HG03196 (cell line): ENCODE results near the gene ALDH6A1.
"Not testable (repeated sequence)": the region's sequence is repeated elsewhere in the genome, so short reads cannot be mapped to it uniquely, and the experiment has no call there.

Experiments used
- ATAC-seq: cut with Tn5 transposase; IDR thresholded peaks from one replicate; pipeline ENCODE4 v1.9.1; 2021; ENCODE audit not compliant: unreplicated experiment

ALDH6A1 gene

DNA sequence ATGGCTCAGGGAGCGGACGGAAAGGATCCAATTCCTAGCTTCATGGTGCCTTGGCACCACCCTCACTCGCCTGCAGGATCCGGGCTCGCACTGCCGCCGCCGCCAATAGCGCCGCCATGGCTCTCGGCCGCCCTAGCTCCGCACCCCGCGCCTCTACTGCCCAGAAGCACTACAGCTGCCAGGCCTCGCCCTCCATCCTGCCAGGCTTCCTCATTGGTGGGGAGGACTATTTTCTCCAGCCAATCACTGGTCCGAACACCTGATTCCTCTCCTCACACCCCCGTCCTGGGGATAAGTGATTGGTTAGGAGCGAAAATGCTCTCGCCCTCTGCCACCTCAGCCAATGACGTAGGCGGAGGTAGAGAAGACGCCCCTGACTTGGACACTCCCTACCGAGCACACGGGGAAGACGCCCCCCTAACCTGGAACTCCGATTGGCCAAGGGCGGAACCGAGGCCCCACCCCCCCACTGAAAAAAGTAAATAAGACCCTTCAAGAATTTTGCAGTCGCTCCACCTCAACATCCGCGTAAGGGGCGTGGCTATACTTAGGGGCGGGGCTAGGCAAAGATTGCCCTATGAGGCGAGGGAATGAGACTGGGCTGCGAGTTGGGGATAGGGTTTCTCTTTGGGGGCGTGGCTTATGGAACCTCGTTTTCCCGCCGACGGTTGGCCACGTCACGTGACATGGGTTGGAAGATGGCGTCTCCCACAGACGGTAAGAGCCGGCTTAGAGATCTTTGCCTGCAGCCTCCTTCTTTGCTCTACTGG lies at the start of gene ALDH6A1, which contains the start of gene LIN52:
ALDH6A1 (minus strand) TSS at position 177 of the 770 bp plus-strand sequence; CDS start at position 118, 59 bp downstream.
LIN52 (plus strand) TSS at position 680 of the 770 bp plus-strand sequence; CDS start at position 699, 19 bp downstream.
- ATAC-seq = peak; percentile 89

DNA sequence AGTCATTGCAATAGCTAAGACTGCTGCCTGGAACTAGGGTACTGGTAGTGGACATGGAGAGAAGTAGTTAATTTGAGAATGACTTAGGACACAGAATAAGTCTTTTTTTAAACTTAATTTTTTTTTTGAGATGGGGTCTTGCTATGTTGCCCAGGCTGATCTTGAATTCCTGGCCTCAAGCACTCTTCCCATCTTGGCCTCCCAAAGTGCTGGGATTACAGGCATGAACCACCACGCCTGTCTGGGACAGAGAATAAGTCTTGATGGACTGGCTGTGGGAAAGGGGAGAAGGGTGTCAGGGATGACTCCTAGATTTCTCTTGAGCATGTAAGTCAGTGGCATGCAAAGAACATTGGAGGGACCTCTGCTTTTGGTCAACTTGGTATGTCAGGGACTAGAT lies 43.4 kb upstream of the ALDH6A1 start:
- ATAC-seq = no peak

DNA sequence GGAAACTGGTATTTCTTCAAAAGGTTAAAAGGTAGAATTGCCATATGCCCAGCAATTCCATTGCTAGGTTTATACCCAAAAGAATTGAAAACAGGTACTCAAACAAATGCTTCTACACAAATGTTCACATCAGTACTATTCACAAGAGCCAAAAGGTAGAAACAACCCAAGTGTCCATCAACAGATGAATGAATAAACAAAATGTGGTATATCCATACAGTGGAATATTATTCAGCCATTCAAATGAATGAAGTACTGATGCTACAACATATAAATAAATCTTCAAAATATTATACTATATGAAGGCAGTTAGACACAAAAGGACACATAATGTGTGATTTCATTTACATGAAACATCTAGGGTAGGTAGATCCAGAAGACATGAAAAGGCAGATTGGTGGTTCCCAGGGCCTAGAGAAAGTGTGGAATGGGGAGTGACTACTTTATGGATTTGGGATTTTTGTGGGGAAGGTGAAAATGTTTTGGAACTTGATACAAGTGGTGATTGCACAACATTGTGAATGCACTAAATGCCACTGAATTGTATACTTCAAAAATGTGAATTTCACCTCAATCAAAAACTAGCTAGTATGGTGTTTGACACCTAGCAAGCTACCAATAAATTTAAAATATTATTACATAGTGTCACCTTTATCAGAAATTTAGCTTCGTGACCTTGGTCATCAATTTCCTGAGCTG lies 42.2 kb upstream of the ALDH6A1 start:
- ATAC-seq = no peak

DNA sequence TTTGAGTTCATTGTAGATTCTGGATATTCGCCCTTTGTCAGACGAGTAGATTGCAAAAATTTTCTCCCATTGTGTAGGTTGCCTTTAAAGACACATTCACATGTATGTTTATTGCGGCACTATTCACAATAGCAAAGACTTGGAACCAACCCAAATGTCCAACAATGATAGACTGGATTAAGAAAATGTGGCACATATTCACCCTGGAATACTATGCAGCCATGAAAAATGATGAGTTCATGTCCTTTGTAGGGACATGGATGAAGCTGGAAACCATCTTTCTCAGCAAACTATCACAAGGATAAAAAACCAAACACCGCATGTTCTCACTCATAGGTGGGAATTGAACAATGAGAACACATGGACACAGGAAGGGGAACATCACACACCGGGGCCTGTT lies 41.2 kb upstream of the ALDH6A1 start:
- not testable (repeated sequence) for ATAC-seq

DNA sequence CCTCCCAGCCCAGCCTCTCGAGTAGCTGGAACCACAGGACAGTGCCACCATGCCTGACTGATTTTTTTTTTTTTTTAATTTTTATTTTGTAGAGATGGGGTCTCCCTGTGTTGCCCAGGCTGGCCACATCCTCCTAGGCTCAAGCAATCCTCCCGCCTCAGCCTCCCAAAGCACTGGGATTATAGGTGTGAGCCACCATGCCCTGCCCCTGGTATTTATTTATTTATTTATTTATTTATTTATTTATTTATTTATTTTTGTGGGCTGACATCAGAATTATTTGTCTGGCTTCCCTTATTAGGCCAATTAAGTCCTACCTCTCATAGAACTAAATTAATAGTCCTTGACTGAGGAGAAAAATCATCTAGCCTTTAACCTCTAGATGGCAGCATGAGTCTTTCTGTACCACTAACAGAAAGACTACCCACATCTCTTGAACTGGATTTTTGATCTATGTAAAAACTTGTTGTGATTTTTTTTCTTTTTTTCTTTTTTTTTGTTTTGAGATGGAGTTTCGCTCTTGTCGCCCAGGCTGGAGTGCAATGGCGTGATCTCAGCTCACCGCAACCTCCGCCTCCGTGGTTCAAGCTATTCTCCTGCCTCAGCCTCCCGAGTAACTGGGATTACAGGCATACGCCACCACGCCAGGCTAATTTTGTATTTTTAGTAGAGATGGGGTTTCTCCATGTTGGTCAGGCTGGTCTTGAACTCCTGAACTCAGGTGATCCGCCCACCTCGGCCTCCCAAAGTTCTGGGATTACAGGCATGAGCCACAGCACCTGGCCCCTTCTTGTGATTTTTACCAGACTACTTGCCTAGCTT lies 27.4 kb upstream of the ALDH6A1 start:
- not testable (repeated sequence) for ATAC-seq

DNA sequence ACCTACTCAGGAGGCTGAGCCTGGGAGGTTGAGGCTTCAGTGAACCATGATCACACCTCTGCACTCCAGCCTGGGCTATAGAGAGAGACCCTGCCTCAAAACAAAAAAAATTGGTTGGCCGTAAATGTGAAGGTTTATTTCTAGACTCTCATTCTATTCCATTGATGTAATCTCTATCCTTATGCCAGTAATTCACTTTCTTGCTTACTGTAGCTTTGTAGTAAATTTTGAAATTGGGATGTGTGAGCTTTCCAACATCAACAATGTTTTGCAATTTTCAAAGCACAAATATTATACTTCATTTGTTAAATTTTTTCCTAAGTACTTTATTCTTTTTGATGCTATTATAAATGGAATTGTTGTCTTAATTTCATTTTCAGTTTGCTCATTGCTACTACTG lies 25.1 kb upstream of the ALDH6A1 start:
- ATAC-seq = no peak

DNA sequence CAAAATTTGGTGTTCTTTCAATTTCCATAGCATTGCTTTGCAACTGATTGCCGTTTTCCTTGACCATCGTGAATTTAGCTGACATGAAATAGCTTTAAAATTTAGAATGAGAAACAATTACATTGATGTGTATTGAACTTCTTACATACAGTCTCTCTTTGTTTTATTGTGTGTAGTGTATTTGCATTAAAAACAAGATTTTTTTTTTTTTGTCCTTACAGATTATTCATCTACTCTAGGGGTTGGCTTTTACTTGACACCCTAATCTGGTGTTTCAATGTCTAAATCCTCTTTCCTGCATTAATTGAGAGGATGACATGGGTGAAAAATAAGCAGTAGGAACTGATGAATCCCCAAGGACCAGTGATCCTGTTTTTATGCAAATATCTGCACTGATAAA lies 21.1 kb upstream of the ALDH6A1 start:
- no peak for ATAC-seq

DNA sequence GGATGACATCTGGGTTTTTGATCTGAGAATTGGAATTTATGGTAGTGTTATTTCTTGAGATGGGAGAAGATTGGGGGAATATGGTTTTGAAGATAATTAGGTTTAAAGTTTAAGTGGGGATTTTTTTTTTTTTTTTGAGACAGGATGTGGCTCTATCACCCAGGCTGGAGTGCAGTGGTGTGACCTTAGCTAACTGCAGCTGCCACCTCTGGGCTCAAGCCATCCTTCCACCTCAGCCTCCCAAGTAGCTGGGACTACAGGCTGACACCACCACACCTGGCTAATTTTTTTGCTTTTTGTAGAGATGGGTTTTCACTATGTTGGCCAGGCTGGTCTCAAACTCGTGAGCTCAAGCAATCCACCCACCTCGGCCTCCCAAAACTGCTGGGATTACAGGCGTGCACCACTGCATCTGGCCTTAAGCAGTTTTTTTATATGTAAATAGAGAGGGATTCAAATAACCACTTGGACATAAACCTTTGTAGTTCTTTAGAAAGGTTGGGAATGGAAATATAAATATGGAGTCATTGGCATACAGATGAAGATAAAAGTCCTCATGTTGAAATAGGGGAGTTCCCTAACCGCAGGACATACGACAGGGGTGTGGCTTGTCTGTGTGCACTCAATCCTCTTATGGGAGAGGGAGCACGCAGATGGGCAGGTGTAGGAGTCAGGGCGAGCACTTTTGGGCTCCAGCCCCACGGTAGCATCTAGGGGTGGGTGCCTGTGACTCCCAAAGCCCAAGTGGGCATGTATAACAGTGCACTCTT lies 5.2 kb upstream of the ALDH6A1 start:
- no peak for ATAC-seq

DNA sequence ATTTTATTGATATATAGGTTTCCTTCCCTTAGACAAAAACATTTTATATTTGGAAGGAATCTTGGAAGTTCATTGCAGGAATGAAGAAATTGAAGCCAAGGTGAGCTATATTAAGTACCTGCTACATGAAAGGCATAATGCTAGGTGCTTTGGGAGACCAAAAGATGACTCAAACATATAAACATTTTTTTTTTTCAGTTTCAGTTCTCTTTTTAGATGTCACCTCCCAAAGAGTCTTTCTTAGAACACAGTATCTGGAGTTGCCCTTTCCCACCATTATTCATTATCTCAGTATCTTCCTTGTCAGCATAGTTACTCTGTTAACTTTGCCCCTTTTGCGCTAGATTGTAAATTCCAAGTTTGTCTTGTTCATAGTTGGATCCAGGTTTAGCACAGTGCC lies 1.6 kb upstream of the ALDH6A1 start:
- no peak for ATAC-seq

DNA sequence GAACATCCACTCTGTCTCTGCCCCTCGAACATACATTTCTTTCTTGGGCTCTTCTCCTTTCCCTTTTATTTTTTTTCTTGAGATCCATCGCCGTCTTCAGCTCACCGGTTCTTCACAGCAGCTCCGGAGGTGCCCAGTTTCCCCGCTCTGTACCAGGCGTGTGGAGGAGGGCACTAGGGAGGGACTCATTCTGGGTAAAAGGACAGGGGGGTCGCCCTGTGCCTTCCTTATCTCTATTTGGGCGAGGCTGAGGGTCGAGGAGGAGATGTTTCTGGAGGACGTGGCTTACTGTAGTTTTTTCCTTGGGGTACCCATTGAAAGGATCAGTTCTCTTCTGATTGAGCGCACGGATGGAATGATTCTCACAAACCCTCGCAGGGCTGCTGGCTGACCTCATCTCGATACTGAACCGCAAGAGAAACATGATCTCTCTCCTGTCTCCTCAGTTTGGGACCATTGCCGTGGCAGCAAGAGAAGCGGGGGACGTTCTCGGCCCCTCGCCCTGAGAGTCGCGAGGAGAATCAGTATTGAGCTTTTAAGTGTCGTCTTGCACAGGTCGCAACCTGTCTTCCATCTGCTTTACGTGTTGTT lies 889 bp upstream of the ALDH6A1 start:
- peak; percentile 3 for ATAC-seq

DNA sequence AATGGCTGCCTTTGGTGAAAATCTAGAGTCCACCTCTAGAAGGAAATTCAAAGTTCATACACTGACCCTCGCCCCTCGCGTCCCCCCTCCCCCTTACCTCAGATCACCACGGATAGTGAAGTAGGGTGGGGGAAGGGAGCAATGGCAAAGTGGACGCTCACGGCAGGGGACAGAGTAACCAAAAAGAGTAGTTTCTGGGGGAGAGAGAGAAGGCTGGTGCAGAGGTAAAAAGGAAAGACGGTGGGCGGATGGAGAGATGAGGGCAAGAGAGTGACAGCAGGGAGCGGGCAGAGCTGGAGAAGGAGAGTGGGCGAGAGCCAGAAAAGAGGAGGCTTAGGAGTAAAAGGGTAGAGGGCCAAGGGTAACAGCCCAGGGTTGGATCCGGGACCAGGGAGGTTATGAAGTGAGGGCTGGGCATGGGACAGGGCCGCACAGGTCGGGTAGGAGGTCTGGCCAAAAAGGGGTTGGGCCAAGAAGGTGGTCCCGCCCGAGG lies 423 bp downstream of the ALDH6A1 start:
- peak; percentile 25 for ATAC-seq

DNA sequence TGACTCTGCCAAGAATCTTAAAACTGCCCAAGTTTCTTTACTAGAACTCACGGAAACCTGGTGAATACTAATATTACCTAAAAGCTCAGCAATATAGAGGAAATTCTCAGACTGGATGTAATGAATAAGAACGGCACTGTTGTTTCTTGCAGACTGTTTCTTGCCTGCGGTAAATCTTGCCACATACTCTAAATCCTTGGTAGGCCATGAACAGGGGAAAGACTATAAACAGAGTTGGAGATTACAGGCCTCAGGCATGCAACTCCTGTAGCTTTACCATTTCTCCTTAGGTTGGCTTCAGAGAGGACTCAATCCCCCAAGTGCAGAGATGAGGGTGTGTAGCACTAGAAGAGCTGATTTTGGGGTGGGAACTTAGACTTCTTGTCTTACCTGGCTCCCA lies 1.1 kb downstream of the ALDH6A1 start:
- ATAC-seq = no peak

DNA sequence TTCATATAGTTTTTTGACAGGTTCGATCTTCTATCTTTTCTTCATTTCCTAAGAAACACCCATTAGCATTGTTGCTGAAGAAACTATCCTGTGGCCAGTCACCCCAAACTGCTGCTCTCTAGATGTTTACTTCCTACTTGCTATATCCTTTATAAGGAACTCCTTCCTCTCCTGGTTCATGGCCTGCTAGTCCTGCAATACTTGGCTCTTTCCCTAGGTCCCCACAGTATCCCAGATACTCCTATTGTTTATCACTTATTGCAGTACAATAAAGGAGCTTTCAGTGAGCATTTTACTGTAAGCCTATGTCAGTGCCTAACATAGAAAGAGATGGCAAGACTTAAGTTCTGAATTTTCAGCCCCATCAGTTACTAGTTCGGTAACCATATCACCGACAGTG lies 2.8 kb downstream of the ALDH6A1 start:
- ATAC-seq = no peak

DNA sequence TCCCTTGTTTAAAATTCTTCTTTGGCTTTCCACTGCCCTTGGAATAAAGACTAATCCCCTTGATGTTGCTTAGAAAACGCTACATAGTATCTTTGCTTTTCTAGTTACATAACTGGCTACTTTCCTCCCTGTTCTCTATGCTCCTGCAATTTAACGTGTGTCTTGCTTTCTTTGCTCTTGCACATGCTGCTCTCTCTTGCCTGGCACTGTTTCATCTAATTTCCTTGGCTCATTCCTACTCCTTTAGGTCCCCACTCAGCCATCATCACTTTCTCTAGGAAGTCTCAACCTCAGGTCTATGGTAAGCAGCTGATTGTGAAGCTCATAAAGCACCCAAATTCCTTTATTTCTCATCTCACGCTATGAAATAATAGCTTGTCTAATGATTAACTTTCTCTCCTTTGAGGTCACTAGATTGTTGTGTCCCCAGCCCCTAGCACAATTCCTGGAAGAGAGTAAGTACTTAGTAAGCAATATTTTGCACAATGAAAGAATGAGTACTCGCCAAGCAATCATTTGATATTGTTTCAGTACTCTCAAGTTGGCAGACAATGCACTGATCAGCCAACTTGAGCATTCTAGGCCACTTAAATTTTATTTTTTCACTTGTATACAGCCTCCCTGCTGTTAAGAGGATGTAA lies 3.3 kb downstream of the ALDH6A1 start:
- no peak for ATAC-seq

DNA sequence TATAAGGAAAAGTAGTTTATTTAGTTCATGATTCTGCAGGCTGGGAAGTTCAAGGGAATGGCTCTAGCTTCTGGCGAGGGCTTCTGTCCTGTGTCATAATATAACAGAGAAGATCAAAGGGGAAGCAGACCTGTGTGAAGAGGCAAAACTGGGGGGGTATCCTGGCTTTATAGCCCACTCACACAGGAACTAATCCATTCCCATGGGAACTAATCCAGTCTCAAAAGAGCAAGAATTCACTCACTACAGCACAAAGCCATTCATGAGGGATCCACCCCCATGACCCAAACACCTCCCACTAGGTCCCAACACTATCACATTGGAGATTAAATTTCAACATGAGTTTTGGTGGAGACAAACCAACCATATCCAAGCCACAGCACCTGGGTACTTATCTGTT lies 6.9 kb downstream of the ALDH6A1 start:
- no peak for ATAC-seq

DNA sequence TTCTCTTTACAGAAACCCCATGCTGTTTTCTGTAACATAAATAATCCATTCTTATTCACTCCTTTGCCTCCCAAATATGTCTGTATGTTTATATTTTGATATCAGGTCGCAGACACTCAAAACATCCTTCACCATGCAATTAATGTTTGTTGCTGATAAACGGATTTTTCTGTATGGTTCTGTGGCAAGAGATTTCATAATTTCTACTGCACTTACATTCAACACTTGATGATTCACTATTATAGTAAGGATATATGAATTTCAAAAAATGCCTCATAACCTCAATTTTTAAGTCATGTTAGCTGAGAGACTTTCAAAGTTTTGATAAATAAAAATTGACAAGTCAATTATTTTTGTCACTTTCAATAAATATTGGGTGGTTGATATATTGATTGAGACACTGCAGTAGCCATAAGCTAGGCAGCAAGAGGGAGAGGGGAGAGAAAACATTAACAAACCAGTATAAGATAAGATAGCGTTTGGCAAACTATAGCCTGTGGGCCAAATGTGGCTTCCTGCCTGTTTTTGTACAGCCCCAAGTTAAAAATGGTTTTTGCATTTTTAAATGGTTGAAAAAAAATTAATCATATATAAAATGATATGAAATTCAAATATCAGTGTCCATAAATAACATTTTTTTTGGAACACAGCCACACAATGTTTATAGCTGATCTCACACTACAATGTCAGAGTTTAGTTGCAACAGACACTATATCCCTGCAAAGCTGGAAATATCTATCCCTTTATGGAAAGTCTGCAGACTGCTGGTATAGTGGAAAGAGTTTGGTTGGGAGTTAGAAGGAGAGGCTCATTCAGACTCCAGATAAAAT lies 18.3 kb downstream of the ALDH6A1 start:
- no peak for ATAC-seq

DNA sequence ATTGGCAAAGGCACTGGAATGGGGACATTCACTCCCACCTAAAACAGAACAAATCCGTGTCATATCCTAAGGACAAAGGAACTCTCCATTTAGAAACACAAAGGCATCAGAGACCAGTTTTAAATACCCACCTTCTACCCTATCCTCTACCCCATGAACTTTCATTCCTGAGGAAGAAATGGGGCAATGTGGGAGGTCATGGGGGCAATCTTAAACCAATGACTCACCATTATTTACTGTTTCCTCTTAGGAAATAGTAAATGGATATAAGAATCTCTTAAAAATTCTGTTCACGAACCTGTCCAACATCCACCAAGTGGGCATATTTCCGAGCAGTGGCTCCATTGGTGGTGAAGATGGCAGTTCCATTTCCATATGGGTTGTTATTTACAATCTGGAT lies 19.4 kb downstream of the ALDH6A1 start:
- no peak for ATAC-seq

DNA sequence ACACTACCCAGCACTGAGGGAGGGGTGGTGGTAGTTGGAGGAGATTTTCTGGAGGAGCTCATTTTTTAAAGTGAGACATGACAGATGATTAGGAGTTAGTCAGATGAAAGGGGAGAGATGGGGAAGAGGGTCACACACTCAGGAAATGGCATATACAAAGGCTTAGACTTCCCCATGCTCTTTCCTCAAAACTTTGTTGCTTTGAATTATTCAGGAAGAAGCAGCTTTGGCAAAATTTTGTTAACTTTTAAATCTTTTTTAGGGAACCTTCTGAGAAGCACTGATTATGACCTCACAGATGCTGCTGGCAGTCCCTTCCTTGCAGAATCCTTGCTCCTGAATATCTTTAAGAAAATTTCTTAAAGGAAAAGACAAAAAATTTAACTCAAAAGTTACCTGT lies 19.8 kb downstream of the ALDH6A1 start:
- no peak for ATAC-seq

DNA sequence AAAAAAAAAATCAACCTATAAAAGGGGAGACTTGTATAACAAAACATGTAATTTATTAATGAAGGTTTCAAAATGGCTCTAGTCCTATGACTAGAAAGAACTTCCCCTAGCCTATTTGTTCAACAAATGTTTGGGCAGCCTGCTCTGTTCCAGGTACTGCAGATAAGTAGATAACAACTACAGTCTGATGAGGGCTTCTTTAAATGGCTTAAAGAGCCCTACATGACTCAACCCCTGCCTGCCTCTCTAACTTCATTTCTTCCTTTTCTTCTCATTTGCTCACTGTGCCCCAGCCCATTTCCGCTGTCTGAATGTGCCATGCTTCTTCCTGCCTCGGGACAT lies 21.5 kb downstream of the ALDH6A1 start:
- ATAC-seq = no peak
